ENCODE results near the gene TMEFF2.
A peak's percentile ranks its signal among the peaks of the same experiment; 100 is the strongest.

Gene TMEFF2, protein sequence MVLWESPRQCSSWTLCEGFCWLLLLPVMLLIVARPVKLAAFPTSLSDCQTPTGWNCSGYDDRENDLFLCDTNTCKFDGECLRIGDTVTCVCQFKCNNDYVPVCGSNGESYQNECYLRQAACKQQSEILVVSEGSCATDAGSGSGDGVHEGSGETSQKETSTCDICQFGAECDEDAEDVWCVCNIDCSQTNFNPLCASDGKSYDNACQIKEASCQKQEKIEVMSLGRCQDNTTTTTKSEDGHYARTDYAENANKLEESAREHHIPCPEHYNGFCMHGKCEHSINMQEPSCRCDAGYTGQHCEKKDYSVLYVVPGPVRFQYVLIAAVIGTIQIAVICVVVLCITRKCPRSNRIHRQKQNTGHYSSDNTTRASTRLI

DNA sequence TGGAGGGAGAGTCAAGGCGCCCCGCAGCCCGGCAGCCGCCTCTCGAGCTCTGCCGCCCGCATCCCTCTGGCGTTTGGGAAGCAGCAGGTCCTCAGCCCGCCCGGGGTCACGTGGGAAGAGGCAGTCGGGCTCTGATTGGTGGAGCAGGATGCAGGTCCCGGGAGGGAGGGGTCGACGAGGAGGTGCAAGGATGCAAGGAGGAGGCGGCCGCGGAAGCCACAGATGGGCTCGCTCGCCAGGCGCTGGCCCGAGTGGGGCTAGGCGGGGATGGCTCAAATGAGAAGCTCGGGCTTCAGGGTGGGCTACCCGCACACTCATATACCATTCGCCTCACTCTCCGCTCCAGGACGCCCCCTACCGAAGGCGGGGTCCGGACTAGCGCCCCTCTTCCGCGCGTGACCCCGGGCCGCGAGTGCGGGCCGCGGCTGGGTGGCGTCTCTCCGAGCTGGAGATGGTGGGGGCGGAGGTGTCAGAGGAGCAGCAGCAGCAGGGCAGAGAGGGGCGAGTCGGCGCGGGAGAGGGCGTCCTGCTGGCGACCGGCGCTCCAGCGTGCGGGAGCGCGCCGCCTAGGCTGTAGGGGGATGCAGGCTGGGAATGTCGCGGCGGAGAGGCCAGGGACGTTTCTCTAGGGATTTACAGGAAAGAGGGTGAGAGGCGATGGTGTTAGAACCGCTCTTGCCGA, at the start of gene TMEFF2:
Gene TMEFF2, minus strand, starts transcription at position 68 of the 682 bp plus-strand sequence. CDS start 409 bp downstream, outside the sequence.
- peak in 55 of 56 donors; percentile 88 to 99 (median 97) for DNase-seq

DNA sequence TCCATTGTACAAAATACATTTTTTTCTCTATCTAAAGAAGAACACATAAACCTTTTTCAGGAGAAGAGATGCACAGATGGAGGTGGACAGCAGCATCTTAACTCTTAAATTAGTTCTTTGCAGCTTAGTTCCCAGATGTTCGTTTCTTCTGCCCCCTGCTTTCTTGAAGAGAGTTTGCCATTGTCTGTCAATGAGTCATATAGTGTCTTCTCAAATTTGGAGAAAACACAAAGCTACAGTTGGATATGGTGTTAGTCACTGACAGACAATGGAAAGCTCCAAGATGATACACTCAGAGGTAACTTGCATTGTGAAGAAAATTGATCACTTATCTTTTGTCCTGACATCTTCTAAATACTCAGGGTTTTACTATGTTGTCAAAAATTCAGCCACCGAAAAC, 48.8 kb upstream of the TMEFF2 start:
- no peak for DNase-seq

DNA sequence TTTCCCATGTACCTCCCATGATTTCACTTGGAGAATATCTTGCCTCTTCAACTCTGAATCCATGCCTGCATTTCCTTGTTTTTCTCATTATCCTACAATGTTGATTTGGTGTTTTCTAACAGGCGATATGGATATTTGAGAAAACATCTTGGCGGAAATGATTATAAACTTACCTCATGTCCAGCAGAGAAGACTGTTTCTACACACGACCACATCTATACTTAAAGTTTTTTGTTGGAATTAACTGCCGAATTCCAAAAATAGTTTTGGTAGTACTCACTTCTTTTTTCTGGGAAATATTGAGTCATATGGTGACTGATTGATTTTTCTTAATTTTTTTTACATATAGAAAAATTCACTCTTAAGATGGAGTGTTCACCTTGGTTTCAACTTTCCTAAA, 41.4 kb upstream of the TMEFF2 start:
- DNase-seq = no peak

DNA sequence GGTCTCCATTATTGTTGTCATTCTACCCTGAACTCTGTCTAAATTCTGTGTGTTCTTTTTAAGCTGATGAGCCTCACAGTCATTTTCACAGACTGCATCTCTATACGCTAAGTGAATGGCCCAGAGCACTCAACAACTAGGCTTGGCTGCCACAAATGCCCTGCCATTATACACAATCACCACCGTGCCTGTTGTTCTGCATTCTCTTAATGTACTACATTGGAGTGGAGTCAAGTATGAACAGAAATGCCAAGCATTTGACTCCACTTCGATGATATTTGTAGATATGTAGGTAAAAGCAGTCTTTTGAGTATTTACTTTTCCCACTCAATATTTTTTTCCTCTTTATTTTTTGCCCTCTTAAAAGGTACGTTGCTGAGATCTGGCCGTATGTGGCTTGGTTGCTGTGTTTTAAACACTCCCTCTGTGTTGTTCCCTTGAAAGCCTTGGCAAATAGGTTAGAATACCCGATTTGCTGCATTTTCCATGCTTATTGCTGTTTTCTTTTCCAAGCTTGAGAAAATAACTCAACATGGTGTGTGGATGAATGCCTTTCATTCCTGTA, 36.2 kb upstream of the TMEFF2 start:
- DNase-seq = no peak

DNA sequence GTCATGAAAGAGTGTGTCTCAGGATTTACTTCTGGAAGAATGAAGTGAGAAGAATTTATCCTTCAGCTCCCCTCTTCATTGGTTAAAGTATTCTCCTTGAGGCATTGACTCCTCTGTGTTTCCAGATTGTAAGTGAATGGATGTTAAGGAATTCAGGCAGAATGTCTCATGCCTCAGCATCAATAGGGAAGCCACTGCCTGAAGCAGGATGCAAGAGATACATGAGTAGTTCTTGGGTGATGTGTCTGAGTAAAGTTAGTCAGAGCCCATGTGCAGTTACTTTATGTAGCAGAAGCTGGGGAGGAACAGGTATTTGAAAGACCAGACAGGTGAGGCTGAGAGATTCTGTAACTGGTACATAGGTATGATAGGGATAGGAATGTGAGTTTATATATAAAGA, 34.0 kb upstream of the TMEFF2 start:
- DNase-seq = no peak

DNA sequence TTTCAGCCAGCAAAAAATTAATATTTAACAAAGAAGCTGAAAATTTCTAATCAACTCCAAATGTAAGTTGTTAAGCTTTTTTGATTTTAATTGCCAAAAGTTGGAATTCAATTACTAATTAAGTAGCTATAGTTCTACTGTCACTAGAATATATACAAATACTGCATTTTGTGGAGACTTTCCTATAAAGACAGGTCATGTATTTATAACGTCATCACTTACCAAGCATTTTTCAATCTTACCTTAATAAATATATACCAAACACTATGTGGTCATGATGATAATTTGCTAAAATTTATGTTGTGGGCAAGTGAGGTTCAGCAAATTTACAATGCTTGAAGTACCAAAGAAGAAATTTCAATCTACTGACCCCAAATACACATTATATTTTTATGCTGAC, 24.2 kb upstream of the TMEFF2 start:
- DNase-seq = no peak

DNA sequence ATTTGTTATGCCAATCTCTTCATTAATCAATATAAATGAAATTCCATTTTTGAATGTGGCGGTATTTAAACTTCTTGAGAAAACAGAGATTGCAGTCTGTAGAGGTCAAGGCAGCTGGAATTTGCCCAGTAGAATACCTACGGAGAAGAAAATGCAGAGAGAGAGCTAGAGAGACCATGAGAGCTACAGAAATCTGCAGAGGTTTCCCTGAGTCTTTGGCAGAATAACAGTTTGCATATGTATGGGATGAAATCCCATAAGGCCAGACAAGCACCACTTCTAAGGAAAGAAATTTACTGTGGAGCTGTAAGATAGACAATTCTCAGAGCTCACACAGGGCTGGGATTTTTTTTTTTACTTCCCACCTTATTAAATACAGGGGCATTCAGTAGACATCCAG, 23.6 kb upstream of the TMEFF2 start:
- no peak for DNase-seq

DNA sequence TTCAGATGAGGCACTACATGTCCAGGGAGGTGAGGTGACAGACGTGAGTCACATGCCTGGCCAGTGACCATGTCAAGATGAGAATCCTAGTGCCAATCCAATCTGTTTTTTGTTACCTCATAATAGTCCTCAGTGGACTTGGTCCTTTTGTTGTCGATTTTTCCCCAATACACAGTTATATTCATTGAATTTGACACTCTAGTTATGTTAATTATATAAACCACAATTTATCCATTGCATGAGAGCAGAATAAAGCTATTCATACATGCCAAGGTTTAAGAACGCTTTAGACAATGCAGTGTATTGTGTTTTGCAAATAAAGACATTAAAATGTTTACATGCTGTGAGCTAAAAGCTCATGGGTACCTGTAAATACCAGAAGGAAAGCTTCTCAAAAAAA, 21.6 kb upstream of the TMEFF2 start:
- peak in 3 of 56 donors; percentile 5 to 8 (median 7) for DNase-seq

DNA sequence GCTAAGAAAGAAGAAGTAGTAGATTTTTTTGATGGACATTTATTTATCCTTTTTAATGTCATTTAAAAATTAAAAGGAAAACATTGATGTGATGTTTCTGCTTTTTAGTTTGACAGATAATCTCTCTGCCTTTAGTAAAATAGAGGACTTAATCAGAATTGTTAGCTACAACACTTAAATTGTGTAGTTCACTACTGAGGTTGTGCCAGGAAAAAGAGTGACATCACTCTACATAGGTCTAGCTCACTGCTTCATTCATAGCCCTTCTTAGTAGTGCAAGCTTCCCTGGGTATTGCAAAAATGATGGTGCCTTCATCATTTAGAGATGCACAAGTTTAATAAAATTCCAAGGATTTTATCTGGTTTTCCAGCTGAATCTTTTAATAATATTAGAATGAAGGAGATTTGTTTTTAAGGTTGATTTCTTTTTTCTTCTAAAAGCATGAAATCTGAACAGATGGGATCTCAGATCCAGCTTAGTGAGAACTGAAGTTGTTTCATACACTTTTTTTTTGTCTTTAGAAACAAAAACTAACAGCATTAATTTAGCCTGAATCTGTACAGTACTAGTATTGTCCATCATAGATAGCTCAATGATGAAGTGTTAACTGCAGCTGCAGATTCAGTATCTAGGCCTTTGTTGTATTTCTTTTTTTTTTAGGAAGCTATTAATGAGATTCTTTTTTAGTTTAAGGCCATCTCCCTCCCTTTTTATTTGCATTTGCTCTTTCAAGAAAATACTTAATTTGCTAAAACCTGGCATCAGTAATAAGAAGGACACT, 20.6 kb upstream of the TMEFF2 start:
- DNase-seq = no peak

DNA sequence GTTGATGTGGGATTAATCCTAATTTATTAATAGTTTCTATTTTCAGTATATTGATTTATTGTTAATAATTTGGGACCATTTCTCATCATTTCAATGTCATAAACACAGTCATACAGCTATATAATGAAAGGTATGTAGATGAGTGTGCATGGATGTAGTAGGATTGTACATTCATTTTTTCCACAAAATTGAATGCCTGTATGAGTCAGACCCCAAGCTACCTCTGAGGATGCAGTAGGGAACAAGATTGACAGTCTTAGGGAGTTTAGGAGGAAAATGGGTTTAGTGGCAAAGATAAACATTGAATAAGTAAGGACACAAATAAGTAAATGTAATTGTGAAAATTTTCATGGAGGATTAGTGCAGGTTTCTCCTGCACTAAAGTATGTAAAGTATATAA, 14.1 kb upstream of the TMEFF2 start:
- no peak for DNase-seq

DNA sequence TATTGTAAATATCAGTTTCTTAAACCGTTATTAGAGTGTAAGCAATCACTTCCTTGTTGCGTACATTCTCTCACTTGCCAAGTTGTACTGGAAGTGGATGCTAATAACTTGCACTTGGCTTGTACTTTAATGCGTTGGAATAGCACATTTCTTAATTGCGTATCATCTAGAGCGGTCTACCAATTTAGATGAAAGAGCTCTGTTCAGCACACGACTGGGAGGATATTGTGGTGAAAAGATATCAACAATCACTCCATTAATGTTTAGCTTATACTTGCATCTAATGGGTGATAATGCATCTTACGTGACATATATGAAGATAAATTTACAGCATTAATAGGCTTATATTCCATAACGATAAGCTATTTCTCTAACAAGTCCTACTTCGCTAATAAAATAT, 11.7 kb upstream of the TMEFF2 start:
- no peak for DNase-seq

DNA sequence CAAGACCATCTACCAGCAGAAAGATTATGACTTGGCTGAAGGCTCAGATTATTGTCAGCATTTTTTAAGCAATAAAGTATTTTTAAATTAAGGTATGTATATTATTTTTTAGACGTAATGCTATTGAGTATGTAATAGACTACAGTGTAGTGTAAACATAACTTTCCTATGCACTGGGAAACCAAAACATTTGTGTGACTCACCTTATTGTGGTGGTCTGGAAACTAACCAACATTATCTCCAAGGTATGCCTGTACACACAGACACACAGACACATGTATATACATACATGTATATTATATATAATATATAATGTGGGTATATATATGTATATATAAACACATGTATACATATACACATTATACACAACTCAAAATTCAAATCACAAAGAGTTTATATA, 9.1 kb upstream of the TMEFF2 start:
- DNase-seq = no peak

DNA sequence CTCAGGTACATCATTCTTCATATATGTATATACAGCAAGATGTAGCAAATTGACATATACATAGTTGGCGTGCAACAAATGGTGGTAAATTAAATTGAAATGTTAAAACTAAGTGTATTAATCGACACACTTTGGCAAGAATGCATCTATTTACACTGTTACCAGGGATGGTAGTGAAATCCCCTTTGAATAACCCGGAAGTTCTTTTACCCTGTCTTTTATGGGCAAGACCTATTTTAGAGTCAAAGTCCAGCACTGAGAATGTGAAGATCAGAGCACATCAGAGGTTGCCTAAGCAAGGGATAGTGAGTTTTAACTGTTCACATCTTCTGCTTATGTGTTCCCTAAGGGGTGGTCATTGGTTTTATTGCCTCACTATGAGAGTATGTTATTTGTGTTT, 7.6 kb upstream of the TMEFF2 start:
- no peak for DNase-seq

DNA sequence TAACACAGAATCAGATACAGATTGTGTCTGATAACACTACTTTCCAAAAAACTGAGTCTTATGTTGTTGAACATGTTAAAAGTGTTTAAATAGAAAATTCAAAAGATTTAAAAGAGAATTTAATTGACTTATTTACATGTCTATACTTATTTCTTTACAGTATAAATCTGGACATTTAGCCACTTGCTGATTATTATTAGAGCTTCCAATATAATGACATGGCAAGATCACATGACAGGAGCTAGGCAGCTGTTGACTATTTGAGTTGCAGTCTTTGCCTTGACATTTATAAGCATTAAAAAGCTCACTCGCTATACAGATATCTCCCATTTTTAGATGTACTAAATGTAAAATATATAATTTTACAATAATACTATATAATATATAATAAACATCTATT, 6.4 kb upstream of the TMEFF2 start:
- no peak for DNase-seq

DNA sequence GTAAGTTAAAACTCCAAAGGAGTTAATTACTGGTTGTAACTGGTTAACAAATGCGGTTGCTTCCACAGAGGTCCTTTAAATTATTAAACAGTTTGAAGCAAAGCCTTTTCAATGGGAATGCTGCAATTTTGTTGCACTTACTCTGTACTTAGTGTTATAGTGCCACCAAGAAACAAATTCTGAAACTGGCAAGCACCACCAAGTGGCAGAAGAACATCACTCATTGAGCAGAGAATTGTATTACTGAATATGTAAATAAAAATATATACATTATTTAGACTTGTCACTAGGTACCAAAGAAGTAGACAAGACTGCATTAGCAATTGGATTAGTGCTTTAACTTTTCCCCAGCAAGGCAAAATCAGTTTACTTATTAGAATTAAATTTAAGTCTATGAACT, 2.6 kb upstream of the TMEFF2 start:
- peak in 15 of 56 donors; percentile 2 to 76 (median 27) for DNase-seq

DNA sequence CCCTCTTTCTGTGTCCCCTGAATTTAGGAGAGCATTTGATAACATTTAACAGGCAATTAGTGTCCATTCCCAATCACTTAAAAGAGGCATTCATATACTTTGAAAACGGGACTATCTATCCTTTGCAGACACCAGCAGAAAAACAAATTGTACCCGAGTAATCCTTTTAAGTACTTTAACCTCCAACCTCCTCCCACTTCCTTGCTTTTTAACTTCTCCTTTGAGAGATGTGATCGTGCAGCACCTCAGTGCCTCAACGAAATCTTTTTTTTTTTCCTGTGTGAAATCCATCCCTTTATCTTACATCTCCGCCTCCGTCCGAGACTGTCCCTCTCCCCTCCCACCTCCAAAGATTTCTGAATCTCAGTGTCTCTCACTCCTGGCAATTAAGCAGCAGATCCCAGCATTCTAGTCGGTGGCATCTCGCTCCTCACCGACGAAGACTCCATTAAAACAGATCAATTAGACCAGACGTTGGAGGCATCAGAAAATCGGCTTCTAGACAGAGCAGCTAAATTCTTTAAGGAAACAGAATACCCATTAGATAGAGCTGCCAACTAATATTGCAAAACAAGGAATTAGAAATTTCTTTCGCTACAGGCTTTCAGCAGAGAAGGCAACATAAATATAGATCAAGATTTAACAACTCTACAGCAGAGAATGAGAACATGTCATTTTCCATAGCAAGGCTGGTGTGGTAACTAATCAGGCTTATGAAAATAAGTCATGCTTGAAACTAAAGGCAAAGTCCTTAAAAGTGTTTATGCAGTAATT, 1.9 kb upstream of the TMEFF2 start:
- peak in 13 of 56 donors; percentile 5 to 53 (median 25) for DNase-seq

DNA sequence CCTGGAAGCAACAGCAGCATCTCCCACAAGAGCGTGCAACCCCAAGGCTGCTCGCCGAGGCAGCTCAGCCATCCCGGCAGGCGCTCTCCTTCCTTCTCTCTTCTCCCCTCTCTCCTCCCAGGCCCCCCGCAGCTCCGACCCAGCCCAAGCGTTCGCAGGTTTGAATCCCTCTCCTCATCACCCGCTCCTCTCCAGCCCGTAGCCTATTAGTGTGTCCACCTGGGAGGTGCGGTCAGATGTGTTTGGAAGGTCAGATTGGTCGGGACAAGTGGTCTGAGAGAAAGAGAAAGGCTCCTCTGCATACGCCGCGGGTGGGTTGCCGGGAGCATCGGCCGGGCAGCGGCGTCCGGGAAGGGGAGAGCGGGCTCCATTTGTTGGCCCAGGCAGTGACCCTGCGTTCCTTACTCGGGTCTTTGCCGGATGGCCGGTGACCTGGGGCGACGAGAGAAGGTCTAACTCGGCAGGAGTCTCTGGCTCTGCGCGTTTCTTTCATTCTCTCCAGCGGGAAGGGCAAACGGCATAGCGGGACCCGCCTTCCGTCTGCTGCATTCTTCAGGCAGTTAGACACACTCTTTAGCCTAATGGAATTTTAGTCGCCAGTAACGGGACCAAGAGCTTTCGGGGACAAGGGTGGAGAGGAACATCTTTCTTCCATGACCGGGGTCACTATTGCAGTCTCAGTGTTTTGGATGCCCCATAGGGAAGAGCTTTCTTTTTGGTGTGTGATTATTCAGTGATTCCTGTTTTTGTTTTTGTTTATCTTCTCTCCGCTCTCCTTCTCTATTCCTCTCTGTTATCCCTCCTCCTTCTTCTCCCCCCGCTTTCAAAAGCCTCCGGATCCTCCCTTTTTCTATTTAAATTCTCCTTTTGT, 1.1 kb upstream of the TMEFF2 start:
- DNase-seq = peak in 23 of 56 donors; percentile 13 to 86 (median 66)

DNA sequence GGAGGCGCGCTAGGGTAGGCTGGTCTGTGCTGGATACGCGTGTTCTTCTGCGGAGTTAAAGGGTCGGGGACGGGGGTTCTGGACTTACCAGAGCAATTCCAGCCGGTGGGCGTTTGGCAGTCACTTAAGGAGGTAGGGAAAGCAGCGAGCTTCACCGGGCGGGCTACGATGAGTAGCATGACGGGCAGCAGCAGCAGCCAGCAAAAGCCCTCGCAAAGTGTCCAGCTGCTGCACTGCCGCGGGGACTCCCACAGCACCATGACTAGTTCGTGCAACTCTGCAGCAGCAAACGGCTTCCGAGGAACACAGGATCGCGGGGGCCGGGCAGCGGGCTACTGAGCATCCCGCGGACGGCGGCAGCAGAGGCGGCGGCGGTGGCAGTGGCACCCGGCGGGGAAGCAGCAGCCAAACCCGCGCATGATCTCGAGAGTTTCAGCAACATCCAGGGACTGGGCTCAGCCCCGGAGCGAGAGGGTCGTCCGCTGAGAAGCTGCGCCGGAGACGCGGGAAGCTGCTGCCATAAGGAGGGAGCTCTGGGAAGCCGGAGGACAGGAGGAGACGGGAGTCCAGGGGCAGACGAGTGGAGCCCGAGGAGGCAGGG, 368 bp downstream of the TMEFF2 start:
- peak in 22 of 56 donors; percentile 35 to 76 (median 52) for DNase-seq

DNA sequence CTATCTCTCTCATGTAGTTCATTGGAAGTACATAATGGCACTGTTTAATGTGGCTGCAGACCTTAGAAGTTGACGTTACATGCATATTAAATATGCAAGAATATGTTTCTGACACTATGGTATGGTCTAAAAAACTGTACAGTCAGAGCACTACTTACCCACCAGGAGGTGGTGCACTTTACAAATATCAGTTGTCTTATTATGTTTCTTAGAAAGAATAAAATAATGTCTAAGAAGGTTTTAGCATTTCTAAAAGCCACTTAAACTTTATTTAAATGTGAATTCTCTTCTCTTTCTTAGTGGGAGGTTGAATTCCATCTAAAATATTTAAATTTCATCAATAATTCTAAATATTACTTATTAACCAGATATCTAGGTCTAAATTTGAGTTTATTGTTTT, 4.3 kb downstream of the TMEFF2 start:
- DNase-seq = no peak

DNA sequence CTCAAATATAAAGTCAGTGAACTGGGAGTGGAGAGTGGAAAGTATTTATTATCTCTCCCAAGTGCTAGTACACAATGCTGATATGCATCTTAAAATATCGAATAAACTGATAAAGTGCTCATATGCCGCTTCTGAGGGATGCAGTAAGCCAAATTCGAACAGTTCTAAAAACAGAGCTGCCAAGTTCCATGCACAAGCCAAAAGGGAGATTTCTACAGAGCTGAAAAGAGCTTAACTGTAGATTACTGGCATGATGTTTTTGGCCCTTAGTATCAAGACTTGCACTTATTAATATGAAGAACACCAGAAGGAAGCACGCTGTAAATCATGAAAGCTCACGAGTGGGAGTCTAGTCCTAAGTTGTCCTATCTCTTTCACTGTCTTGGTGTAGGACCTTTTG, 7.9 kb downstream of the TMEFF2 start:
- DNase-seq = no peak

All from amygdala (tissue), 56 donors.